HepG2 (cell line): ENCODE measurements around the gene TFAP2A. TPM values are rescaled to one million over a fixed set of nuclear protein-coding genes. Genes with fewer than 3 reads are reported as not detected.

Experiments
- ATAC-seq: fragments of 200-7000 bp; cut with Tn5 transposase; 3 replicates; pipeline ENCODE4 v1.9.1; 2020; ENCODE audit warnings: mild to moderate bottlenecking, moderate library complexity
- BruUV-seq: library from RNA; stranded (reverse); fragments of 400-500 nt; replicated peaks from 2 replicates; lab custom pipeline; 2021; lab: Mats Ljungman, UMichigan
- CTCF ChIA-PET: fragments of 300-600 bp; formaldehyde crosslinking; extraction: SDS; loops from one replicate; lab custom pipeline; 2021; ENCODE audit warnings: low total read pairs, inconsistent platforms, low intra/inter-chr PET ratio; lab: Yijun Ruan, JAX
- POLR2A ChIA-PET: fragments of 350-600 bp; sonication (Branson Sonifier 250); formaldehyde crosslinking; loops from one replicate; lab custom pipeline; 2020; ENCODE audit warnings: antibody characterized with exemption, inconsistent platforms; lab: Yijun Ruan, JAX
- DNase-seq: peaks from one replicate; pipeline ENCODE4 v3.0.0-alpha.2; 2015; ENCODE audit warnings: low spot score
- FAIRE-seq: peaks from 3 replicates; lab custom pipeline; 2011; peaks lifted over from hg19 to GRCh38; lab: Jason Lieb, UNC
- H2AFZ ChIP-seq: one replicate; pipeline ENCODE4 v1.6.1; 2011; ENCODE audit warnings: low read length, inconsistent platforms
- H3K27ac ChIP-seq: fragments of 300-600 bp; 3 replicates; pipeline ENCODE4 v1.8.0; 2011; ENCODE audit warnings: mixed run types, mild to moderate bottlenecking, mixed read lengths, low read length, inconsistent platforms; ENCODE audit not compliant: insufficient read depth; ENCODE audit errors: extremely low read length
- H3K27me3 ChIP-seq, 2 experiments: fragments of 200-600 bp in 1 of 2; 2 replicates in 1 of 2; 3 replicates in 1 of 2; pipeline versions ENCODE4 v1.6.0 to v1.8.0; 2011; ENCODE audit warnings: low read length in 2 of 2, mild to moderate bottlenecking in 2 of 2, moderate library complexity in 2 of 2, inconsistent platforms in 1 of 2; ENCODE audit not compliant: insufficient read depth in 2 of 2, control insufficient read depth in 1 of 2
- H3K36me3 ChIP-seq, 2 experiments: fragments of 200-600 bp in 1 of 2; replicated peaks in 1 of 2; 2 replicates in 1 of 2; 3 replicates in 1 of 2; pipeline versions ENCODE4 v1.5.1 to v1.8.0; 2011; ENCODE audit warnings: low read length in 2 of 2, inconsistent platforms in 1 of 2; ENCODE audit not compliant: insufficient read depth in 2 of 2, control insufficient read depth in 1 of 2
- H3K4me1 ChIP-seq: 2 replicates; pipeline ENCODE4 v1.5.1; 2012; ENCODE audit warnings: low read length, inconsistent platforms; ENCODE audit not compliant: insufficient read depth
- H3K4me2 ChIP-seq: 2 replicates; pipeline ENCODE4 v1.6.0; 2011; ENCODE audit warnings: low read depth, low read length, inconsistent platforms
- H3K4me3 ChIP-seq, 3 experiments: fragments of 200-600 bp in 1 of 3; sonication (generic), shearing (Covaris generic) in 1 of 3; replicated peaks in 1 of 3; 2 replicates each; pipeline ENCODE4 v1.5.1; 2011 to 2016; ENCODE audit warnings: low read length in 3 of 3, inconsistent platforms in 2 of 3, low read depth in 2 of 3, mild to moderate bottlenecking in 2 of 3, control low read depth in 1 of 3, mixed read lengths in 1 of 3; ENCODE audit not compliant: insufficient read depth in 1 of 3
- H3K79me2 ChIP-seq: one replicate; pipeline ENCODE4 v1.6.1; 2011; ENCODE audit warnings: low read length, inconsistent platforms; ENCODE audit not compliant: insufficient read depth
- H3K9ac ChIP-seq: 2 replicates; pipeline ENCODE4 v1.6.0; 2011; ENCODE audit warnings: mild to moderate bottlenecking, low read depth, low read length, inconsistent platforms; ENCODE audit not compliant: insufficient read depth
- H3K9me3 ChIP-seq: 2 replicates; pipeline ENCODE4 v1.5.1; 2012; ENCODE audit warnings: mild to moderate bottlenecking, low read length
- H4K20me1 ChIP-seq: 2 replicates; pipeline ENCODE4 v1.6.0; 2011; ENCODE audit warnings: inconsistent platforms, mild to moderate bottlenecking, low read length, moderate library complexity; ENCODE audit not compliant: insufficient read depth
- ATF7 ChIP-seq, 2 experiments: fragments of 450-650 bp in 1 of 2; sonication (generic) in 1 of 2; formaldehyde crosslinking in 1 of 2; IDR thresholded peaks; 2 replicates each; pipeline versions ENCODE4 v1.4.0 to v1.6.1; 2016 to 2020; ENCODE audit warnings: antibody characterized with exemption in 1 of 2, mild to moderate bottlenecking in 1 of 2, missing genetic modification reagents in 1 of 2
- HOXA3 ChIP-seq: sonication (generic); formaldehyde crosslinking; IDR thresholded peaks from 2 replicates; pipeline ENCODE4 v1.5.0; 2020; ENCODE audit warnings: missing genetic modification reagents
- SMC3 ChIP-seq: IDR thresholded peaks from 2 replicates; pipeline ENCODE4 v1.6.1; 2011; ENCODE audit warnings: low read length, improper control_type of control experiment
- SOX13 ChIP-seq, 3 experiments: fragments of 450-650 bp in 1 of 3; sonication (generic) in 1 of 3; formaldehyde crosslinking in 1 of 3; IDR thresholded peaks in 2 of 3; conservative IDR thresholded peaks in 1 of 3; 2 replicates each; pipeline versions ENCODE4 v1.5.0 to v1.6.1; 2016 to 2020; ENCODE audit warnings: antibody characterized with exemption in 1 of 3, mild to moderate bottlenecking in 1 of 3, missing compliant biosample characterization in 1 of 3, missing genetic modification reagents in 1 of 3, moderate library complexity in 1 of 3
- SP5 ChIP-seq: IDR thresholded peaks from 2 replicates; pipeline ENCODE4 v1.6.1; 2016; ENCODE audit warnings: low read depth, borderline replicate concordance
- ZNF605 ChIP-seq: sonication (generic); formaldehyde crosslinking; IDR thresholded peaks from 2 replicates; pipeline ENCODE4 v1.8.0; 2022; ENCODE audit warnings: mild to moderate bottlenecking, missing genetic modification reagents
- ZNF619 ChIP-seq: sonication (generic); formaldehyde crosslinking; IDR thresholded peaks from 2 replicates; pipeline ENCODE4 v1.4.0; 2020; ENCODE audit warnings: mild to moderate bottlenecking, missing genetic modification reagents
- ZNF720 ChIP-seq: sonication (generic); formaldehyde crosslinking; IDR thresholded peaks from 2 replicates; pipeline ENCODE4 v1.4.0; 2020; ENCODE audit warnings: missing genetic modification reagents
- WGBS: methylation state at CpG from one replicate; pipeline ENCODE4 v1.1.6; 2017; ENCODE audit warnings: low lambda C conversion rate; 5-methylcytosine and 5-hydroxymethylcytosine counted together
- in situ Hi-C: cut with HindIII; loops from 2 replicates; pipeline ENCODE4 v1.10.0; 2017; ENCODE audit warnings: low pct_unique_long_range_greater_than_20kb; ENCODE audit not compliant: extremely low pct_ligation_motif_present
- intact Hi-C: fragments of 100-400 bp; cut with micrococcal nuclease; formaldehyde crosslinking; loops from one replicate; pipeline ENCODE4 v1.10.0; 2022; ENCODE audit not compliant: unreplicated experiment
- polyA plus RNA-seq, 8 experiments: library from polyadenylated mRNA; depleted of rRNA in 3 of 8; stranded (reverse) in 7 of 8; unstranded in 1 of 8; fragments of >200 nt; fragmentation: Illumina TruSeq in 4 of 8; extraction: Trizol in 4 of 8; gene quantifications; 2 replicates each; pipeline versions ENCODE4 v1.2.1 to v1.2.3, GENCODE V29; 2011 to 2016; ENCODE audit warnings: low read depth in 4 of 8, missing spikeins in 1 of 8, mixed read lengths in 1 of 8; ENCODE audit not compliant: insufficient read depth in 1 of 8
- total RNA-seq, 5 experiments: library from RNA; depleted of rRNA; stranded (reverse); fragments of >200 nt; fragmentation: Illumina TruSeq; extraction: Trizol; gene quantifications; 2 replicates each; pipeline ENCODE4 v1.2.3, GENCODE V29; 2016; ENCODE audit warnings: low read depth in 1 of 5
- TF ChIP-seq, protein P1 (sequence below): conservative IDR thresholded peaks from 2 replicates; pipeline ENCODE4 v1.6.1; 2018; ENCODE audit warnings: missing genetic modification reagents
- TF ChIP-seq, protein P2 (sequence below): sonication (generic); formaldehyde crosslinking; IDR thresholded peaks from 2 replicates; pipeline ENCODE4 v1.4.0; 2020; ENCODE audit warnings: mild to moderate bottlenecking, missing genetic modification reagents

TFAP2A gene
- total and polyA plus RNA-seq, 2 of the 13 experiments (the other 11 are each of a cell fraction or from before 2014, with no cell fraction given), result not detected

GRCh38 chr6:10411971-10412460 lies 2.9 kb downstream of the TFAP2A start:
- POLR2A ChIA-PET, result no interaction called here
- FAIRE-seq (no peak), ATAC-seq (peak; percentile 34), DNase-seq (no peak)
- no peaks in the 10 kb centered on the region for H3K36me3 ChIP-seq
- no peaks in the 10 kb centered on the region for H3K79me2 ChIP-seq
- H4K20me1 ChIP-seq, result no peaks in the 10 kb centered on the region; the same call in 1 of the 2 replicates
- CTCF ChIA-PET, result no interaction called here
- in situ Hi-C loops (no loop called here), intact Hi-C loops (no loop called here)
- no TSS peak for BruUV-seq
- peaks cover 17 to 79% of the 10 kb centered on the region in 2 experiments for H3K27me3 ChIP-seq
- no peaks in the 10 kb centered on the region for H3K9me3 ChIP-seq
- H3K4me2 ChIP-seq, result peak overlapping the region; percentile 61
- TF ChIP-seq HOXA3 (CRISPR knock-in tag) (no peak), ATF7 (IDR thresholded peaks at IDR 0.05) (no peak), ATF7 (CRISPR knock-in tag; IDR thresholded peaks at IDR 0.05) (no peak), ZNF619 (CRISPR knock-in tag) (no peak), ZNF720 (CRISPR knock-in tag) (no peak), SOX13 (IDR thresholded peaks at IDR 0.05) (no peak), SOX13 (CRISPR knock-in tag; conservative IDR thresholded peaks at IDR 0.05 in 1 of 2, IDR thresholded peaks at IDR 0.05 in 1 of 2) (no peak), ZNF605 (CRISPR knock-in tag) (no peak), SMC3 (no peak), SP5 (no peak)
- TF ChIP-seq, protein P1, sequence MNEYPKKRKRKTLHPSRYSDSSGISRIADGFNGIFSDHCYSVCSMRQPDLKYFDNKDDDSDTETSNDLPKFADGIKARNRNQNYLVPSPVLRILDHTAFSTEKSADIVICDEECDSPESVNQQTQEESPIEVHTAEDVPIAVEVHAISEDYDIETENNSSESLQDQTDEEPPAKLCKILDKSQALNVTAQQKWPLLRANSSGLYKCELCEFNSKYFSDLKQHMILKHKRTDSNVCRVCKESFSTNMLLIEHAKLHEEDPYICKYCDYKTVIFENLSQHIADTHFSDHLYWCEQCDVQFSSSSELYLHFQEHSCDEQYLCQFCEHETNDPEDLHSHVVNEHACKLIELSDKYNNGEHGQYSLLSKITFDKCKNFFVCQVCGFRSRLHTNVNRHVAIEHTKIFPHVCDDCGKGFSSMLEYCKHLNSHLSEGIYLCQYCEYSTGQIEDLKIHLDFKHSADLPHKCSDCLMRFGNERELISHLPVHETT (CRISPR knock-in tag), result no peak
- TF ChIP-seq, protein P2, sequence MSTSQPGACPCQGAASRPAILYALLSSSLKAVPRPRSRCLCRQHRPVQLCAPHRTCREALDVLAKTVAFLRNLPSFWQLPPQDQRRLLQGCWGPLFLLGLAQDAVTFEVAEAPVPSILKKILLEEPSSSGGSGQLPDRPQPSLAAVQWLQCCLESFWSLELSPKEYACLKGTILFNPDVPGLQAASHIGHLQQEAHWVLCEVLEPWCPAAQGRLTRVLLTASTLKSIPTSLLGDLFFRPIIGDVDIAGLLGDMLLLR (CRISPR knock-in tag), result no peak
- TF ChIP-seq, all 625 proteins: peak for 0
- Histone ChIP-seq H3K4me3 (peak overlapping the region in 2 of 3 experiments; percentile 41 to 58; a peak in 3 of 6 replicates), H3K9ac (no peak overlapping the region), H3K27ac (no peak overlapping the region), H2AFZ (no peak overlapping the region), H3K4me1 (no peaks in the 10 kb centered on the region)
- 18% methylated on average over 36 of the region's 36 CpGs for WGBS
